Trophoblast cell (in vitro differentiated cells and primary cell): ENCODE measurements around the gene SLC25A4.

ENCODE experiments used
- DNase-seq, 2 donors: peaks; one replicate each; pipeline ENCODE4 v3.0.0-alpha.2; 2016
- H2AFZ ChIP-seq: 2 replicates; pipeline ENCODE4 v1.6.1; 2013; ENCODE audit warnings: low read length, moderate library complexity, mild to moderate bottlenecking; ENCODE audit not compliant: insufficient read depth, poor library complexity
- H2AK5ac ChIP-seq: 2 replicates; pipeline ENCODE4 v1.6.1; 2013; ENCODE audit warnings: mild to moderate bottlenecking, low read length
- H2BK120ac ChIP-seq: 2 replicates; pipeline ENCODE4 v1.6.1; 2013; ENCODE audit warnings: low read length, mild to moderate bottlenecking, moderate library complexity; ENCODE audit not compliant: insufficient read depth, poor library complexity
- H2BK12ac ChIP-seq: 2 replicates; pipeline ENCODE4 v1.6.1; 2013; ENCODE audit warnings: mild to moderate bottlenecking, low read length, moderate library complexity
- H2BK5ac ChIP-seq: 2 replicates; pipeline ENCODE4 v1.6.1; 2013; ENCODE audit warnings: low read length, low read depth, moderate library complexity, mild to moderate bottlenecking; ENCODE audit not compliant: poor library complexity
- H3K14ac ChIP-seq: 2 replicates; pipeline ENCODE4 v1.6.1; 2013; ENCODE audit warnings: mild to moderate bottlenecking, low read length
- H3K18ac ChIP-seq: 2 replicates; pipeline ENCODE4 v1.6.1; 2013; ENCODE audit warnings: mild to moderate bottlenecking, low read length
- H3K23ac ChIP-seq: 2 replicates; pipeline ENCODE4 v1.6.1; 2013; ENCODE audit warnings: low read length
- H3K27ac ChIP-seq: 2 replicates; pipeline ENCODE4 v1.5.1; 2013; ENCODE audit warnings: low read depth, mild to moderate bottlenecking, inconsistent platforms, low read length, moderate library complexity
- H3K27me3 ChIP-seq: 2 replicates; pipeline ENCODE4 v1.6.1; 2013; ENCODE audit warnings: inconsistent platforms, mild to moderate bottlenecking, low read length, moderate library complexity; ENCODE audit not compliant: insufficient read depth
- H3K36me3 ChIP-seq, 2 experiments: 1 replicate in 1 of 2; 2 replicates in 1 of 2; pipeline ENCODE4 v1.6.1; 2013; ENCODE audit warnings: low read length in 2 of 2, mild to moderate bottlenecking in 2 of 2, moderate library complexity in 1 of 2; ENCODE audit not compliant: insufficient read depth in 2 of 2, control insufficient read depth in 1 of 2
- H3K4ac ChIP-seq: 2 replicates; pipeline ENCODE4 v1.6.1; 2013; ENCODE audit warnings: low read depth, mild to moderate bottlenecking, low read length, moderate library complexity
- H3K4me1 ChIP-seq, 2 experiments: 1 replicate in 1 of 2; 2 replicates in 1 of 2; pipeline ENCODE4 v1.6.1; 2013; ENCODE audit warnings: low read length in 2 of 2, mild to moderate bottlenecking in 2 of 2, moderate library complexity in 1 of 2; ENCODE audit not compliant: insufficient read depth in 2 of 2, control insufficient read depth in 1 of 2
- H3K4me2 ChIP-seq: 2 replicates; pipeline ENCODE4 v1.6.1; 2013; ENCODE audit warnings: inconsistent platforms, mild to moderate bottlenecking, low read length, moderate library complexity
- H3K4me3 ChIP-seq: 2 replicates; pipeline ENCODE4 v1.5.1; 2013; ENCODE audit warnings: mild to moderate bottlenecking, low read depth, low read length, inconsistent platforms
- H3K79me1 ChIP-seq: one replicate; pipeline ENCODE4 v1.6.1; 2013; ENCODE audit warnings: low read length
- H3K79me2 ChIP-seq: 2 replicates; pipeline ENCODE4 v1.6.1; 2013; ENCODE audit warnings: low read length, mild to moderate bottlenecking; ENCODE audit not compliant: control insufficient read depth, insufficient read depth, poor library complexity
- H3K9ac ChIP-seq: 2 replicates; pipeline ENCODE4 v1.6.1; 2013; ENCODE audit warnings: mild to moderate bottlenecking, low read length
- H3K9me3 ChIP-seq: 2 replicates; pipeline ENCODE4 v1.6.1; 2013; ENCODE audit warnings: low read depth, mild to moderate bottlenecking, control low read depth, inconsistent platforms, low read length; ENCODE audit not compliant: insufficient read depth
- H4K12ac ChIP-seq: 2 replicates; pipeline ENCODE4 v1.6.1; 2013; ENCODE audit warnings: low read depth, mild to moderate bottlenecking, low read length, moderate library complexity
- H4K8ac ChIP-seq: 2 replicates; pipeline ENCODE4 v1.6.1; 2013; ENCODE audit warnings: low read depth, mild to moderate bottlenecking, low read length, moderate library complexity
- H4K91ac ChIP-seq: one replicate; pipeline ENCODE4 v1.6.1; 2013; ENCODE audit warnings: low read depth, mild to moderate bottlenecking, low read length, moderate library complexity
- WGBS: extraction: QIAGEN DNeasy Blood & Tissue Kit; methylation state at CpG from one replicate; pipeline ENCODE4 v1.1.7; 2013; ENCODE audit warnings: missing lambda C conversion rate; ENCODE audit not compliant: insufficient read length, insufficient coverage; ENCODE audit errors: extremely low coverage; 5-methylcytosine and 5-hydroxymethylcytosine counted together

SLC25A4 gene

DNA sequence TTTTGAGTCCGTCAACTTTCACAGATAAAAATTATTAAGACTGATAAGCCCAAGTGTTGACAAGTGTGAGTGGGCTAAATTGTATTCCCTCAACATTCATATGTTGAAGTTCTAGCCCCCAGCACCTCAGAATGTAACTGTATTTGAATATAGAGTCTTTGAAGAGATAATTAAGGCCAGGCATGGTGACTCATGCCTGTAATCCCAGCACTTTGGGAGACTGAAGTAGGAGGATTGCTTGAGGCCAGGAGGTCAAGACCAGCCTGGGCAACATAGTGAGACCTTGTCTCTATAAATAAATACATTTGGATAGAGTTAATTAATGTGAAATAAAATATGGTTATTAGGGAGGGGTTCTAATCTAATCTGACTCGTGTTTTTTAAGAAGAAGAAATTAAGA, 29.7 kb upstream of the SLC25A4 start:
- no peak overlapping the region for H2AFZ ChIP-seq
- WGBS: no CpG with 5 or more reads among the region's 2 CpGs
- no peak overlapping the region for H4K8ac ChIP-seq
- no peak overlapping the region for H2BK12ac ChIP-seq
- no peak overlapping the region for H3K27ac ChIP-seq
- no peak overlapping the region for H3K4me2 ChIP-seq
- no peak overlapping the region for H3K4me3 ChIP-seq
- no peak overlapping the region for H3K14ac ChIP-seq
- H3K36me3 ChIP-seq: no peaks in the 10 kb centered on the region
- H2BK5ac ChIP-seq: no peak overlapping the region
- H3K27me3 ChIP-seq: no peaks in the 10 kb centered on the region
- no peak overlapping the region for H3K4ac ChIP-seq
- H4K12ac ChIP-seq: no peak overlapping the region
- H3K9ac ChIP-seq: no peak overlapping the region
- H2AK5ac ChIP-seq: no peak overlapping the region
- no peak for DNase-seq
- H3K79me1 ChIP-seq: peaks cover 1% of the 10 kb centered on the region
- H3K23ac ChIP-seq: no peak overlapping the region
- H3K9me3 ChIP-seq: no peaks in the 10 kb centered on the region
- H2BK120ac ChIP-seq: no peak overlapping the region
- H4K91ac ChIP-seq: no peak overlapping the region
- no peaks in the 10 kb centered on the region for H3K79me2 ChIP-seq
- H3K18ac ChIP-seq: no peak overlapping the region
- peaks cover 0 to 5% of the 10 kb centered on the region in 2 experiments for H3K4me1 ChIP-seq

DNA sequence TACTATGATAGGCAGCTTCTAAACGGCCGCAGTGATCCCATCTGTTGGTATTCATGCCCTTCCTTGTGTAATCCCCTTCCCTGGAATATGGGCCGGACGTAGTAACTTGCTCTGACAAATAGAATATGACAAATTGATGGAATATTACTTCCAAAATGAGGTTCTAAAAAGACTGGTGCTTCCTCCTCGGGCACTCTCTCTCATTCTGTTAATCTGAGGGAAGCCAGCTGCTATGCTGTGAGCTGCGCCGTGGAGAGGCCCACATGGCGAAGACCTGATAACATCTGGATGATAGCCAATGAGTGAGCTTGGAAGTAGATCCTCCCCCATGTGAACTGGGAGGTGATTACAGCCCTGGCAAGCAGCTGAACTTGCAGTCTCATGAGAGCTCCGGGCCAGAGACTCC, 27.2 kb upstream of the SLC25A4 start:
- H3K23ac ChIP-seq: no peak overlapping the region

DNA sequence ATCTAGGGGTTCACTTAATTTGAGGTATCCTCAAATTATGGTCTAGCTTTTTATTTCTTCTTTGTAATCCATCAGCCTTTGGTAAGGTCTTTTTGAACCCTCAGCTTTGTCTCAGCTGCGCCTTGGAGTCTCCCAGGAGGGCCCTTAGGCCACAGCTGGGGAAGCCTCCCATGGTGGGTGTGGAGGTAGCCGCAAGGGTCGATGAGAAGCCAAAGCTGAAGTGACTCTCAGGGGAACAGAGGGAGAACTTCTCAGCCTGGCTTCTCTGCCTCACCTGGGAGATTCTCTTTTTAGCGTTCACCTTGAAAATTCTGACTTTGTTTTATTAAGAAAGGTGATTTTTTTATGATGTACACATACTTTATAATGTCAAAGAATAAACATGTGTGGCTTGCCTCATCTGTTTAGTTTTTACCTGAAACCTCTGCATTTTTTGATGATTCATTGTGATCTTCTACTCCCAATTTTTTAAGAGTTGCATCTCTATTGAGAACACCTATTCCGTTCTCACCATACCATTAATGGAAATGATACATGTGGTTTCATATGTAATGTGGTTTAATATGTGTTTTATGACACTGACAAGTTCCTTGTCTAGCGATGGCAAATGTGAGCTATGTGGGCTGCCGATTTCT, 25.6 kb upstream of the SLC25A4 start:
- no peak overlapping the region for H3K9ac ChIP-seq

More for the DNA sequence above, 27.2 kb upstream of the SLC25A4 start:
- WGBS: no CpG with 5 or more reads among the region's 9 CpGs
- no peak overlapping the region for H3K9ac ChIP-seq
- H2BK5ac ChIP-seq: no peak overlapping the region
- peak overlapping the region; percentile 28 for H3K4me2 ChIP-seq
- no peak overlapping the region for H4K91ac ChIP-seq
- no peaks in the 10 kb centered on the region for H3K9me3 ChIP-seq
- H3K4me1 ChIP-seq: peaks cover 0 to 9% of the 10 kb centered on the region in 2 experiments
- H3K18ac ChIP-seq: no peak overlapping the region
- H3K14ac ChIP-seq: no peak overlapping the region
- H3K4ac ChIP-seq: no peak overlapping the region
- H4K12ac ChIP-seq: no peak overlapping the region
- no peak overlapping the region for H3K4me3 ChIP-seq
- H3K27me3 ChIP-seq: no peaks in the 10 kb centered on the region
- H2AFZ ChIP-seq: no peak overlapping the region
- no peak overlapping the region for H2BK120ac ChIP-seq
- no peak overlapping the region for H4K8ac ChIP-seq
- no peaks in the 10 kb centered on the region for H3K36me3 ChIP-seq
- no peak overlapping the region for H2AK5ac ChIP-seq
- H3K79me1 ChIP-seq: peaks cover 1% of the 10 kb centered on the region
- no peak overlapping the region for H2BK12ac ChIP-seq
- H3K79me2 ChIP-seq: no peaks in the 10 kb centered on the region
- peak; percentile 86 to 90 for DNase-seq
- H3K27ac ChIP-seq: peak overlapping the region; percentile 22

DNA sequence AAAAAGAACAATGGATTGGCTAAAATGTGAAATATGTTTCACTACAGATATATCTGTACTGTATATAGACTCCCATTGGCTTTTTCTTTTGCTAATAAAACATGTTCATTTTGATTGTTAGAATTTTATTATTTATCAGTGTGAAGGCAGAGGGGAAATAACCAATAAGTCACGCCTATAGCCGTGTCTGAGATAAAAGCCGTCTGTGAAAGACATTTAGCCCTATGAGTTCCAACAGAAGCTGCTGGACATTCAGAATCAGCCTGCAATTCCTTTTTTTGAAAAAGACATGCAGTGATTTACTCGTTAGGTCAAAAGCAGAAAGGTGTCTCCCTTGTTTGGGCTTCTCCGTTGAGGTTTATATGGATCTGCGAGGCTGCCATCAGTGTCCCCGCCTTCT, 24.2 kb upstream of the SLC25A4 start:
- Histone ChIP-seq H3K27ac (no peak overlapping the region), H4K91ac (no peak overlapping the region), H4K8ac (no peak overlapping the region), H2BK12ac (no peak overlapping the region), H3K27me3 (no peaks in the 10 kb centered on the region), H3K9me3 (no peaks in the 10 kb centered on the region), H3K23ac (no peak overlapping the region), H3K14ac (no peak overlapping the region), H2AK5ac (no peak overlapping the region), H2BK5ac (no peak overlapping the region), H3K18ac (no peak overlapping the region), H3K4me3 (no peak overlapping the region), H3K36me3 (no peaks in the 10 kb centered on the region), H3K79me1 (peaks cover 1% of the 10 kb centered on the region), H3K4me2 (no peak overlapping the region), H4K12ac (no peak overlapping the region), H2AFZ (no peak overlapping the region), H3K79me2 (no peaks in the 10 kb centered on the region), H3K4me1 (peaks cover 0 to 7% of the 10 kb centered on the region in 2 experiments), H2BK120ac (no peak overlapping the region), H3K9ac (no peak overlapping the region), H3K4ac (no peak overlapping the region)
- no CpG with 5 or more reads among the region's 7 CpGs for WGBS
- no peak for DNase-seq

More for the DNA sequence above, 25.6 kb upstream of the SLC25A4 start:
- no peak overlapping the region for H3K23ac ChIP-seq
- no peak overlapping the region for H4K8ac ChIP-seq
- H3K79me1 ChIP-seq: peaks cover 1% of the 10 kb centered on the region
- no peak overlapping the region for H3K14ac ChIP-seq
- DNase-seq: no peak
- no peak overlapping the region for H3K18ac ChIP-seq
- H2AFZ ChIP-seq: no peak overlapping the region
- H3K36me3 ChIP-seq: no peaks in the 10 kb centered on the region
- H3K4me3 ChIP-seq: no peak overlapping the region
- no peak overlapping the region for H2AK5ac ChIP-seq
- no peak overlapping the region for H3K27ac ChIP-seq
- H2BK12ac ChIP-seq: peak overlapping the region; percentile 89
- no peak overlapping the region for H3K4me2 ChIP-seq
- H3K79me2 ChIP-seq: no peaks in the 10 kb centered on the region
- H2BK120ac ChIP-seq: no peak overlapping the region
- H4K12ac ChIP-seq: no peak overlapping the region
- no CpG with 5 or more reads among the region's 7 CpGs for WGBS
- no peak overlapping the region for H3K4ac ChIP-seq
- no peak overlapping the region for H2BK5ac ChIP-seq
- H3K9me3 ChIP-seq: no peaks in the 10 kb centered on the region
- peak overlapping the region; percentile 21 for H4K91ac ChIP-seq
- no peaks in the 10 kb centered on the region for H3K27me3 ChIP-seq
- H3K4me1 ChIP-seq: peaks cover 0 to 7% of the 10 kb centered on the region in 2 experiments
